Liver (tissue), 9 donors: ENCODE measurements around the gene OBI1. TPM values are rescaled to one million over a fixed set of nuclear protein-coding genes. Genes with fewer than 3 reads are reported as not detected.

ENCODE experiments used
- DNase-seq: peaks from one replicate; pipeline ENCODE4 v3.0.0-alpha.2; 2017; ENCODE audit warnings: low spot score
- H3K27ac ChIP-seq, 2 donors: one replicate each; pipeline ENCODE4 v1.7.0; 2013; ENCODE audit warnings: inconsistent platforms in 2 of 2, low read length in 2 of 2, control low read depth in 1 of 2, low read depth in 1 of 2, mild to moderate bottlenecking in 1 of 2
- H3K27me3 ChIP-seq, 4 donors: one replicate each; pipeline versions ENCODE4 v1.6.1 to v1.7.0; 2013; ENCODE audit warnings: low read length in 3 of 4, inconsistent platforms in 1 of 4, mild to moderate bottlenecking in 1 of 4, moderate library complexity in 1 of 4; ENCODE audit not compliant: control insufficient read depth in 4 of 4, insufficient read depth in 4 of 4
- H3K36me3 ChIP-seq, 4 donors: one replicate each; pipeline versions ENCODE4 v1.6.1 to v1.7.0; 2013; ENCODE audit warnings: low read length in 3 of 4, mild to moderate bottlenecking in 3 of 4, low read depth in 1 of 4, moderate library complexity in 1 of 4; ENCODE audit not compliant: control insufficient read depth in 4 of 4, insufficient read depth in 3 of 4
- H3K4me1 ChIP-seq, 4 donors: one replicate each; pipeline versions ENCODE4 v1.6.1 to v1.7.0; 2013; ENCODE audit warnings: low read length in 3 of 4, mild to moderate bottlenecking in 3 of 4, moderate library complexity in 1 of 4; ENCODE audit not compliant: control insufficient read depth in 4 of 4, insufficient read depth in 4 of 4
- H3K4me3 ChIP-seq, 3 donors: one replicate each; pipeline versions ENCODE4 v1.6.1 to v1.7.0; 2013; ENCODE audit warnings: low read length in 3 of 3, control low read depth in 1 of 3, low read depth in 1 of 3, mild to moderate bottlenecking in 1 of 3
- H3K9ac ChIP-seq, 2 donors: one replicate each; pipeline ENCODE4 v1.7.0; 2013; ENCODE audit warnings: low read length in 2 of 2, mild to moderate bottlenecking in 2 of 2, moderate library complexity in 2 of 2, control low read depth in 1 of 2, low read depth in 1 of 2
- H3K9me3 ChIP-seq, 4 donors: one replicate each; pipeline versions ENCODE4 v1.6.1 to v1.7.0; 2013; ENCODE audit warnings: low read length in 3 of 4; ENCODE audit not compliant: control insufficient read depth in 4 of 4
- ATF3 ChIP-seq: IDR thresholded peaks from 2 replicates; pipeline ENCODE4 v1.6.1; 2016; ENCODE audit warnings: antibody characterized with exemption
- CTCF ChIP-seq: fragments of 150-350 bp; IDR thresholded peaks from 2 replicates; pipeline ENCODE4 v1.5.1; 2017; ENCODE audit warnings: improper control_type of control experiment, low read depth, low read length; ENCODE audit not compliant: missing input control
- EGR1 ChIP-seq, 2 donors: IDR thresholded peaks; 2 replicates each; pipeline ENCODE4 v1.6.1; 2016 to 2018; ENCODE audit warnings: antibody characterized with exemption in 2 of 2, low read depth in 2 of 2
- FOXA1 ChIP-seq: IDR thresholded peaks from 2 replicates; pipeline ENCODE4 v1.6.1; 2016; ENCODE audit warnings: antibody characterized with exemption
- GABPA ChIP-seq, 2 donors: IDR thresholded peaks in 1 of 2; conservative IDR thresholded peaks in 1 of 2; 2 replicates each; pipeline ENCODE4 v1.6.1; 2016; ENCODE audit warnings: antibody characterized with exemption in 2 of 2, mild to moderate bottlenecking in 1 of 2, moderate library complexity in 1 of 2
- HNF4G ChIP-seq: IDR thresholded peaks from 2 replicates; pipeline ENCODE4 v1.6.1; 2016; ENCODE audit warnings: antibody characterized with exemption
- JUND ChIP-seq, 2 donors: IDR thresholded peaks; 2 replicates each; pipeline ENCODE4 v1.6.1; 2016; ENCODE audit warnings: antibody characterized with exemption in 2 of 2
- NR2F2 ChIP-seq: IDR thresholded peaks from 2 replicates; pipeline ENCODE4 v1.6.1; 2016; ENCODE audit warnings: antibody characterized with exemption
- REST ChIP-seq: IDR thresholded peaks from 2 replicates; pipeline ENCODE4 v1.6.1; 2016; ENCODE audit warnings: antibody characterized with exemption, mild to moderate bottlenecking
- SP1 ChIP-seq: IDR thresholded peaks from 2 replicates; pipeline ENCODE4 v1.6.1; 2018; ENCODE audit warnings: antibody characterized with exemption, mild to moderate bottlenecking
- ZBTB33 ChIP-seq: IDR thresholded peaks from 2 replicates; pipeline ENCODE4 v1.6.1; 2016; ENCODE audit warnings: antibody characterized with exemption
- WGBS: extraction: QIAGEN DNeasy Blood & Tissue Kit; methylation state at CpG from one replicate; pipeline ENCODE4 v1.1.7; 2013; 5-methylcytosine and 5-hydroxymethylcytosine counted together
- polyA plus RNA-seq, 2 donors: library from polyadenylated mRNA; stranded (reverse) in 1 of 2; unstranded in 1 of 2; fragments of 200-250 nt in 1 of 2; fragments of >200 nt in 1 of 2; fragmentation: Nextera tagmentation in 1 of 2; extraction: Ambion mirVana in 1 of 2; gene quantifications; one replicate each; pipeline versions ENCODE4 v1.2.1 to v1.2.3, GENCODE V29; 2013 to 2015
- total RNA-seq, 2 donors: library from RNA; depleted of rRNA; stranded (reverse); fragments of >200 nt; gene quantifications; one replicate each; pipeline ENCODE4 v1.2.3, GENCODE V29; 2014
- donor health status: healthy.
- donor health status: healthy.
- donor health status: healthy.
- donor health status: healthy.
- donor health status: healthy.

The OBI1 gene
- total and polyA plus RNA-seq, 4 donors: 1.7 to 8.9 (median 3.0) TPM

GRCh38 chr13:78572459-78572858 is 86.5 kb downstream of the OBI1 start:
- no peaks in the 10 kb centered on the region for H3K36me3 ChIP-seq
- H3K9ac ChIP-seq: no peak overlapping the region
- peaks cover 0 to 3% (median 0%) of the 10 kb centered on the region in 4 donors for H3K27me3 ChIP-seq
- no peak for TF ChIP-seq ATF3
- no peak for TF ChIP-seq CTCF
- H3K9me3 ChIP-seq: no peaks in the 10 kb centered on the region
- H3K27ac ChIP-seq: no peak overlapping the region
- no peak for DNase-seq
- WGBS: 64% methylated on average over 5 of the region's 5 CpGs
- no peaks in the 10 kb centered on the region for H3K4me1 ChIP-seq
- no peak overlapping the region for H3K4me3 ChIP-seq

- H3K36me3 ChIP-seq: no peaks in the 10 kb centered on the region
- TF ChIP-seq FOXA1 (no peak), GABPA (IDR thresholded peaks at IDR 0.05 in 1 of 2, conservative IDR thresholded peaks at IDR 0.05 in 1 of 2) (no peak), REST (no peak), HNF4G (no peak), ZBTB33 (no peak), EGR1 (IDR thresholded peaks at IDR 0.05; ENCODE audit: low read depth in 2 of 2) (no peak)
- no peak overlapping the region for H3K4me3 ChIP-seq
- no peak overlapping the region for H3K27ac ChIP-seq
- H3K9ac ChIP-seq: no peak overlapping the region
- no peaks in the 10 kb centered on the region for H3K9me3 ChIP-seq
- peaks cover 0 to 4% (median 0%) of the 10 kb centered on the region in 4 donors for H3K27me3 ChIP-seq
- no peak for DNase-seq
- WGBS: 84% methylated on average over 1 of the region's 1 CpG
- no peaks in the 10 kb centered on the region for H3K4me1 ChIP-seq
Measured at GRCh38 chr13:78569029-78569428, 89.9 kb downstream of the OBI1 start.

- TF ChIP-seq JUND (IDR thresholded peaks at IDR 0.05) (no peak), SP1 (no peak), HNF4G (no peak), NR2F2 (no peak), FOXA1 (no peak)
- H3K4me1 ChIP-seq: no peaks in the 10 kb centered on the region
- WGBS: 87% methylated on average over 5 of the region's 5 CpGs
- no peaks in the 10 kb centered on the region for H3K36me3 ChIP-seq
- peaks cover 0 to 4% (median 0%) of the 10 kb centered on the region in 4 donors for H3K27me3 ChIP-seq
- H3K27ac ChIP-seq: no peak overlapping the region
- no peak overlapping the region for H3K9ac ChIP-seq
- no peaks in the 10 kb centered on the region for H3K9me3 ChIP-seq
- DNase-seq: no peak
- no peak overlapping the region for H3K4me3 ChIP-seq
Measured at GRCh38 chr13:78566631-78567030, 92.3 kb downstream of the OBI1 start.

Other genes with a start within 250 kb of the OBI1 start
- gene POU4F1, start 55.6 kb downstream of the OBI1 start, total RNA-seq: under 1 TPM in 1 of 2 donors, not detected in 1; 0.05 TPM
- gene POU4F1, start 55.6 kb downstream of the OBI1 start, polyA plus RNA-seq: under 1 TPM in 1 of 2 donors, not detected in 1; 0.01 TPM